Tibial artery (tissue), 4 donors: ENCODE measurements around the gene LRRC8E.

Source experiments
- DNase-seq, 2 donors: peaks; one replicate each; pipeline ENCODE4 v3.0.0-alpha.2; 2019
- H3K27ac ChIP-seq, 2 donors: fragments of 200-600 bp; sonication (generic) in 1 of 2; 1 replicate in 1 of 2; 2 replicates in 1 of 2; pipeline ENCODE4 v1.5.1; 2018 to 2019; ENCODE audit warnings: mild to moderate bottlenecking in 1 of 2
- H3K27me3 ChIP-seq, 2 donors: fragments of 200-600 bp; sonication (generic) in 1 of 2; one replicate each; pipeline versions ENCODE4 v1.5.1 to v1.6.0; 2016 to 2019
- H3K36me3 ChIP-seq, 3 donors: fragments of 200-600 bp; sonication (generic) in 2 of 3; one replicate each; pipeline ENCODE4 v1.5.1; 2016 to 2019; ENCODE audit warnings: mild to moderate bottlenecking in 2 of 3
- H3K4me1 ChIP-seq, 4 donors: fragments of 200-600 bp; sonication (generic) in 2 of 4; 1 replicate in 3 of 4; 2 replicates in 1 of 4; pipeline ENCODE4 v1.5.1; 2016 to 2019
- H3K4me3 ChIP-seq, 2 donors: fragments of 200-600 bp; sonication (generic) in 1 of 2; 1 replicate in 1 of 2; 2 replicates in 1 of 2; pipeline ENCODE4 v1.5.1; 2018 to 2019; ENCODE audit warnings: mild to moderate bottlenecking in 2 of 2
- H3K9me3 ChIP-seq, 3 donors: fragments of 200-600 bp; sonication (generic) in 1 of 3; one replicate each; pipeline ENCODE4 v1.5.1; 2016 to 2019
- intact Hi-C: fragments of 100-400 bp; cut with DNase I; formaldehyde crosslinking; loops from one replicate; pipeline ENCODE4 v1.15.0; 2023; ENCODE audit warnings: low total_unique reads
- TF ChIP-seq, protein P1 (sequence below), 2 experiments: fragments of 200-600 bp in 1 of 2; fragments of 450-650 bp in 1 of 2; IDR thresholded peaks; one replicate each; pipeline ENCODE4 v1.5.1; 2017 to 2019; ENCODE audit warnings: antibody characterized with exemption in 2 of 2, mild to moderate bottlenecking in 1 of 2, moderate library complexity in 1 of 2

LRRC8E gene

DNA sequence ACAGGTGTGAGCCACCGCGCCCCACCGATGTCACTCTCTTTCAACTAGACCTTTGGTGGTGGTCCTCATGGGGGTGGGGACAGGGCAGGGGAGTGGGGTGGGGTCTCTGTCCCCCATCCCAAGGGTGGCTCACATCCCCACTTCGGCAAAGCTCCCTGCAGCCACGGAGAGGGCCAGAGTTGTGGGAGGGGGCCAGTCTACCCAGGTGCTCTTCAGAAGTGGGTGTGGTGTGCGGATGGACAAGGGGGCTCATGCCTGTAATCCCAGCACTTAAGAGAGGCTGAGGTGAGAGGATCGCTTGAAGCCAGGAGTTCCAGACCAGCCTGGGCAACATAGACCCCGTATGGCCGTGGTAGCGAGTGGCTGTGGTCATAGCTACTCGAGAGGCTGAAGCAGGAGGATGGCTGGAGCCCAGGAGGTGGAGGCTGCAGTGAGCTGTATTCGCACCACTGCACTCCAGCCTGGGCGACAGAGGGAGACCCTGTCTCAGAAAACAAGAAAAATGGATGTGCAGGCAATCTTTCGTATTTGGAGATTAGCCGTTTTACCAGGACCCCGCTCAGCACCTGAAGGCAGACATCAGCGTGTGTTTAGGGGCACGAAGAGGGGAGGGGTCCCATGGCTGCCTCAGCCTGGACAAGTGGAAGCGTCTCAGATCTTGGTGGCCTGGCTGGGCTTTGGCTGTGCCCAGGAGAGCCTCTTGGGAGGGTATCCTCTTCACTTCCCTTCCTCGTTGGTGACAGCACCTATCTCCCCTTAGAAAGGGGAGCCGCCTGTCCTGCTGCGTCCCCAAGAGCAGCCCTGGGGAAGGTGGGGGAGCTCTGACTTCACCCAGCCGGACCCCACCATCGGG lies 27.2 kb downstream of the LRRC8E start:
- Histone ChIP-seq H3K9me3 (no peaks in the 10 kb centered on the region), H3K36me3 (peaks cover 25 to 32% (median 28%) of the 10 kb centered on the region in 3 donors), H3K27me3 (peaks cover 0 to 69% of the 10 kb centered on the region in 2 donors), H3K4me1 (peaks cover 0 to 45% (median 40%) of the 10 kb centered on the region in 4 donors), H3K4me3 (peak overlapping the region in 1 of 2 donors; percentile 52), H3K27ac (peak overlapping the region in 1 of 2 donors; percentile 42)
- TF ChIP-seq, protein P1, sequence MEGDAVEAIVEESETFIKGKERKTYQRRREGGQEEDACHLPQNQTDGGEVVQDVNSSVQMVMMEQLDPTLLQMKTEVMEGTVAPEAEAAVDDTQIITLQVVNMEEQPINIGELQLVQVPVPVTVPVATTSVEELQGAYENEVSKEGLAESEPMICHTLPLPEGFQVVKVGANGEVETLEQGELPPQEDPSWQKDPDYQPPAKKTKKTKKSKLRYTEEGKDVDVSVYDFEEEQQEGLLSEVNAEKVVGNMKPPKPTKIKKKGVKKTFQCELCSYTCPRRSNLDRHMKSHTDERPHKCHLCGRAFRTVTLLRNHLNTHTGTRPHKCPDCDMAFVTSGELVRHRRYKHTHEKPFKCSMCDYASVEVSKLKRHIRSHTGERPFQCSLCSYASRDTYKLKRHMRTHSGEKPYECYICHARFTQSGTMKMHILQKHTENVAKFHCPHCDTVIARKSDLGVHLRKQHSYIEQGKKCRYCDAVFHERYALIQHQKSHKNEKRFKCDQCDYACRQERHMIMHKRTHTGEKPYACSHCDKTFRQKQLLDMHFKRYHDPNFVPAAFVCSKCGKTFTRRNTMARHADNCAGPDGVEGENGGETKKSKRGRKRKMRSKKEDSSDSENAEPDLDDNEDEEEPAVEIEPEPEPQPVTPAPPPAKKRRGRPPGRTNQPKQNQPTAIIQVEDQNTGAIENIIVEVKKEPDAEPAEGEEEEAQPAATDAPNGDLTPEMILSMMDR (IDR thresholded peaks at IDR 0.05), result no peak
- intact Hi-C loops, result loop anchor here (5.0 kb wide), 1 partner anchor 87 kb away; no protein-coding TSS in a partner anchor
- no peak for DNase-seq

DNA sequence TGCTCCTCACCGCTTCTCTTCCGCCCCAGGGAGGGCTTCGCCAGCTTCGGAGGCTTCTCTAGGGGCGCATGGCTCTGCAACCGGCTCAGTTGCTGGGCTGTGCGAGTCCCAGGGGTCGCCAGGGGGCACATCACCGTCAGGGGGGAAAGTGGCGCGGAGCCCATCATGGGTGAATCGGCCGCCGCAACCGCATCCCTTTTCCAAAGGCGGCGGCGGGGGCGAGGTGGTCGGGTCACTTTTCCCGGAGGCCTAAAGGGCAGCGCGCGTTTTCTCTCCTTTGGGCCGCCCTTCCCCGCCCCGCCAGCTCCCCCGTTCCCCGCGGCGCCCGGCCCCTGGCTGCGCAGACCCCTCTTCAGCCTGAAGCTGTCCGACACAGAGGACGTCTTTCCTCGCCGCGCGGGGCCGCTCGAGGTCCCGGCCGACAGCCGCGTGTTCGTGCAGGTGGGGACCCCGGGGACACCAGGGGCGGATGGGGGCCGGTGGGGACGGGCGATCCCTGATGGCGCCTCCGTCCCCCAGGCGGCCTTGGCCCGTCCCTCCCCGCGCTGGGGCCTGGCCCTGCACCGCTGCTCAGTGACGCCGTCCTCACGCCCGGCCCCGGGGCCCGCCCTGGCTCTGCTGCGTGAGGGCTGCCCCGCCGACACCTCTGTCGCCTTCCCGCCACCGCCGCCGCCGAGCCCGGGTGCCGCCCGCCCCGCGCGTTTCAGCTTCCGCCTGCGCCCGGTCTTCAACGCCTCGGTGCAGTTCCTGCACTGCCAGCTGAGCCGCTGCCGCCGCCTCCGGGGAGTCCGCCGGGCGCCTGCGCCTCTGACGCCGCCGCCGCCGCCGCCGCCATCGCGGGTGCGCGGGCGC lies 28.0 kb downstream of the LRRC8E start:
- Histone ChIP-seq H3K27me3 (peaks cover 0 to 64% of the 10 kb centered on the region in 2 donors), H3K9me3 (no peaks in the 10 kb centered on the region), H3K27ac (peak overlapping the region in 1 of 2 donors; percentile 42), H3K36me3 (peaks cover 16 to 24% (median 19%) of the 10 kb centered on the region in 3 donors), H3K4me3 (peak overlapping the region; percentile 34 to 52), H3K4me1 (peaks cover 0 to 50% (median 44%) of the 10 kb centered on the region in 4 donors)
- intact Hi-C loops, result loop anchor here (5.0 kb wide), 1 partner anchor 86 kb away; no protein-coding TSS in a partner anchor
- TF ChIP-seq, protein P1 (IDR thresholded peaks at IDR 0.05), result no peak
- no peak for DNase-seq

DNA sequence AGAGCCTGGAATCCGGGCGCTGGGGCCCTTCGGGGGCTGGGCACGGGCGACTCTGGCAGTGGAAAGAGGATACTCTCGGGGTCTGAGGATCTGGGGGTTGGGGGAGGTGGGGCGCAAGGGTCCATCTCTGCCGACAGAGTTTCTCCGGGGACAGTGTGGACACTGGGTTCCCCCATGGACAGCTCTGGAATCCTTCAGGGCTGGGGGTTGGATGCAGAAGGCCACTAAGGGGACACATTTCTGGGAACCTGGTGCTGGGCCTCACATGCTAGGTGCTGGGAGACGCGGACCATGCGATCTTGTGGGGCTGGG lies 28.6 kb downstream of the LRRC8E start:
- TF ChIP-seq, protein P1 (IDR thresholded peaks at IDR 0.05), result no peak
- peaks cover 0 to 63% of the 10 kb centered on the region in 2 donors for H3K27me3 ChIP-seq
- peak overlapping the region; percentile 42 to 59 for H3K27ac ChIP-seq
- intact Hi-C loops, result loop anchor here (5.0 kb wide), 1 partner anchor 85 kb away; no protein-coding TSS in a partner anchor
- DNase-seq, result no peak
- peak overlapping the region; percentile 34 to 52 for H3K4me3 ChIP-seq
- no peaks in the 10 kb centered on the region for H3K9me3 ChIP-seq
- peaks cover under 1 to 56% (median 49%) of the 10 kb centered on the region in 4 donors for H3K4me1 ChIP-seq
- H3K36me3 ChIP-seq, result peaks cover 10 to 22% (median 16%) of the 10 kb centered on the region in 3 donors

DNA sequence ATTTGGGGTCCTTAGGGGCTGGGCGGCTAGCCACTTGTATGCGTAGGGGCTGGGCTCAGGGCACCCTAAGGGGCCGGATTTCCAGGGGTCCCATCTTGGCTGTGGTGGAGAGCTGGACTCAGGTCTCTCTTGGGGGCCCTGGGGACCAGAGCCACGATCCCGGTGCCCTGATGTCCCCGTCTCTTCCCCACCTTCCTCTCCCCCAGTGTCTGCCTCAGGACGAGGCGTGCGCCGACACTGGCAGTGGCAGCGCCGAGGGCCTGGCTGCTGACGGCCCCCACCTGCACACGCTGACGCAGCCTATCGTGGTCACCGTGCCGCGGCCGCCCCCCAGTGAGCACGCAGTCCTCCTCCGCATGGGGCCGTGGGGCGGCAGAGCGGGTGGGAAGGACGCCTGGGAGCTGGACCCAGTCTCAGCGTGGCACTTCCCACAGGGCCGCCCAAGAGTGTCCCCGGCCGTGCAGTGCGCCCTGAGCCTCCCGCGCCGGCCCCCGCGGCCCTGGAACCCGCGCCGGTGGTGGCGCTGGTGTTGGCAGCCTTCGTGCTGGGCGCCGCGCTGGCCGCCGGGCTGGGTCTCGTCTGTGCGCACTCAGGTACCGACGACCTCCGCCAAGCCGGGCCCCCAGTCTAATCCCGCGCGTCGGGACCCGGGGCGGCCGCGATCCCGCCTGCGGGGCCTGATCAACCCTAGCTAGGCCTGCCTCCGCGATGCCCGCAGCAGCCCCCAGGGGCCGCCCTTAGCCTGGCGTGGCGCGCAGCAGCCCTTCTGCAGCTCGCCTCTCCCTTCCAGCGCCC lies 29.2 kb downstream of the LRRC8E start:
- peaks cover 4 to 62% (median 55%) of the 10 kb centered on the region in 4 donors for H3K4me1 ChIP-seq
- peaks cover 8 to 22% (median 16%) of the 10 kb centered on the region in 3 donors for H3K36me3 ChIP-seq
- peak overlapping the region; percentile 34 to 52 for H3K4me3 ChIP-seq
- H3K27ac ChIP-seq, result peak overlapping the region; percentile 42 to 59
- intact Hi-C loops, result loop anchor here (5.0 kb wide), 1 partner anchor 85 kb away; no protein-coding TSS in a partner anchor
- H3K9me3 ChIP-seq, result no peaks in the 10 kb centered on the region
- peaks cover 0 to 58% of the 10 kb centered on the region in 2 donors for H3K27me3 ChIP-seq
- peak in 1 of 2 donors; percentile 75 for DNase-seq
- TF ChIP-seq, protein P1 (IDR thresholded peaks at IDR 0.05), result peak; percentile 52 to 65
